IMR-90 (cell line): ENCODE results near the gene PRR13.

Source experiments
- BHLHE40 ChIP-seq: fragments of 150-350 bp; IDR thresholded peaks from 2 replicates; pipeline ENCODE4 v1.6.1; 2016; ENCODE audit warnings: mild to moderate bottlenecking, low read depth, low read length
- CEBPB ChIP-seq: IDR thresholded peaks from 2 replicates; pipeline ENCODE4 v1.6.1; 2012; ENCODE audit warnings: low read depth, low read length, improper control_type of control experiment
- CHD1 ChIP-seq: IDR thresholded peaks from 2 replicates; pipeline ENCODE4 v1.6.1; 2012; ENCODE audit warnings: low read depth, low read length, improper control_type of control experiment
- CTCF ChIP-seq: conservative IDR thresholded peaks from 2 replicates; pipeline ENCODE4 v1.5.1; 2012; ENCODE audit warnings: mild to moderate bottlenecking, low read depth, low read length, improper control_type of control experiment
- MAZ ChIP-seq: IDR thresholded peaks from 2 replicates; pipeline ENCODE4 v1.6.1; 2012; ENCODE audit warnings: low read depth, mild to moderate bottlenecking, low read length, improper control_type of control experiment, moderate library complexity, borderline replicate concordance
- MXI1 ChIP-seq: IDR thresholded peaks from 2 replicates; pipeline ENCODE4 v1.6.1; 2012; ENCODE audit warnings: low read depth, mild to moderate bottlenecking, low read length, moderate library complexity, borderline replicate concordance
- POLR2A ChIP-seq: IDR thresholded peaks from 2 replicates; pipeline ENCODE4 v1.6.1; 2012; ENCODE audit warnings: mild to moderate bottlenecking, low read depth, low read length
- RAD21 ChIP-seq: IDR thresholded peaks from 2 replicates; pipeline ENCODE4 v1.6.1; 2012; ENCODE audit warnings: low read length, improper control_type of control experiment
- SMC3 ChIP-seq: fragments of 150-350 bp; IDR thresholded peaks from 2 replicates; pipeline ENCODE4 v1.6.1; 2016; ENCODE audit warnings: low read depth, mild to moderate bottlenecking, antibody characterized with exemption, low read length, moderate library complexity
- TF ChIP-seq, protein P1 (sequence below): fragments of 150-350 bp; IDR thresholded peaks from 2 replicates; pipeline ENCODE4 v1.6.1; 2017; ENCODE audit warnings: mild to moderate bottlenecking, antibody characterized with exemption, low read length, low read depth

DNA sequence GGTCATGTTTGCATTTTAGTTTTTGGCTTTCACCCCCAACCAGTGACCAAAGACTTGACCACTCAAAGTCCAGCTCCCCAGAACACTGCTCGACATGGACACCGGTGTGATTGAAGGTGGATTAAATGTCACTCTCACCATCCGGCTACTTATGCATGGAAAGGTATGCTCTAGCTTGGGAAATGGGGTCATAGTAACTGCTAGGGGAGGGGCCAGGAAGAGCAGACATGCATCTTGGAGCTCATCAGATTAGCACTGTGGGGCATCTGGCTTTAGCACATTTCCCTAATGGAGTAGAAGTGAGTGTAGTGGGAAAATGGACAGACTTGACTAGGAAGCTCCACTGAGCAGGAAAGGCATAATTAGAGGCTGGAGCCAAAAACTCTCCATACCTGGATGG, 13.2 kb downstream of the PRR13 start:
- TF ChIP-seq CEBPB (no peak), POLR2A (no peak), CTCF (no peak), RAD21 (no peak), MAZ (no peak), BHLHE40 (no peak), MXI1 (no peak), SMC3 (no peak), CHD1 (no peak)
- TF ChIP-seq, protein P1, sequence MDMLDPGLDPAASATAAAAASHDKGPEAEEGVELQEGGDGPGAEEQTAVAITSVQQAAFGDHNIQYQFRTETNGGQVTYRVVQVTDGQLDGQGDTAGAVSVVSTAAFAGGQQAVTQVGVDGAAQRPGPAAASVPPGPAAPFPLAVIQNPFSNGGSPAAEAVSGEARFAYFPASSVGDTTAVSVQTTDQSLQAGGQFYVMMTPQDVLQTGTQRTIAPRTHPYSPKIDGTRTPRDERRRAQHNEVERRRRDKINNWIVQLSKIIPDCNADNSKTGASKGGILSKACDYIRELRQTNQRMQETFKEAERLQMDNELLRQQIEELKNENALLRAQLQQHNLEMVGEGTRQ: no peak
